HL-60 (cell line): ENCODE data around the gene RUNX1.

ENCODE experiments used
- POLR2AphosphoS5 ChIP-seq: IDR thresholded peaks from 2 replicates; pipeline ENCODE4 v1.6.1; 2012; ENCODE audit warnings: low read depth
- SPI1 ChIP-seq: IDR thresholded peaks from 2 replicates; pipeline ENCODE4 v1.6.1; 2012; ENCODE audit warnings: low read depth, mild to moderate bottlenecking, borderline replicate concordance
- TF ChIP-seq, protein P1 (sequence below): IDR thresholded peaks from one replicate; pipeline ENCODE4 v1.5.1; 2011; ENCODE audit warnings: low read length, control low read depth, inconsistent platforms; ENCODE audit not compliant: insufficient read depth

DNA sequence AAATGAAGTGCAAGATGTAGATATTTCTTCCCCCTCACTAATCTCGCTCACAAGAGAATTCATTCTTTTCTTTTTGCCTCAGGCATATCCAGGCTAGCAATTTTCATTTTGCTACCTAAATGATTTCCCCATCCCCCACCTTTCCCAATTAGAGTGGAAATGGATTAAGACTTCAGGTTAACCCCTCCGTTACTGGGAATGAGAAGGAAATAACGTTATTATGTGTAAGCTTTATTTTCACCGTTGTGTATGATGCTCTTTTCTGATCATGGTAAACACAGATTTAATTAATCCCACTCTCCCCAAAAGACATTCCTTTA, 143.9 kb downstream of the RUNX1 start:
- TF ChIP-seq, protein P1, sequence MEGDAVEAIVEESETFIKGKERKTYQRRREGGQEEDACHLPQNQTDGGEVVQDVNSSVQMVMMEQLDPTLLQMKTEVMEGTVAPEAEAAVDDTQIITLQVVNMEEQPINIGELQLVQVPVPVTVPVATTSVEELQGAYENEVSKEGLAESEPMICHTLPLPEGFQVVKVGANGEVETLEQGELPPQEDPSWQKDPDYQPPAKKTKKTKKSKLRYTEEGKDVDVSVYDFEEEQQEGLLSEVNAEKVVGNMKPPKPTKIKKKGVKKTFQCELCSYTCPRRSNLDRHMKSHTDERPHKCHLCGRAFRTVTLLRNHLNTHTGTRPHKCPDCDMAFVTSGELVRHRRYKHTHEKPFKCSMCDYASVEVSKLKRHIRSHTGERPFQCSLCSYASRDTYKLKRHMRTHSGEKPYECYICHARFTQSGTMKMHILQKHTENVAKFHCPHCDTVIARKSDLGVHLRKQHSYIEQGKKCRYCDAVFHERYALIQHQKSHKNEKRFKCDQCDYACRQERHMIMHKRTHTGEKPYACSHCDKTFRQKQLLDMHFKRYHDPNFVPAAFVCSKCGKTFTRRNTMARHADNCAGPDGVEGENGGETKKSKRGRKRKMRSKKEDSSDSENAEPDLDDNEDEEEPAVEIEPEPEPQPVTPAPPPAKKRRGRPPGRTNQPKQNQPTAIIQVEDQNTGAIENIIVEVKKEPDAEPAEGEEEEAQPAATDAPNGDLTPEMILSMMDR = no peak
- TF ChIP-seq POLR2AphosphoS5 (no peak), SPI1 (no peak)
